Kidney epithelial cell (primary cell): ENCODE data around the gene KIF5B. TPM values are rescaled to one million over a fixed set of nuclear protein-coding genes. Genes with fewer than 3 reads are reported as not detected.

Experiments
- DNase-seq: peaks from one replicate; pipeline ENCODE4 v3.0.0-alpha.2; 2010; ENCODE audit warnings: low read depth
- H3K27me3 ChIP-seq: 2 replicates; pipeline ENCODE4 v1.6.0; 2011; ENCODE audit warnings: low read length; ENCODE audit not compliant: control insufficient read depth, insufficient read depth
- H3K36me3 ChIP-seq: 2 replicates; pipeline ENCODE4 v1.5.1; 2011; ENCODE audit warnings: low read length; ENCODE audit not compliant: control insufficient read depth, insufficient read depth
- H3K4me3 ChIP-seq: 2 replicates; pipeline ENCODE4 v1.5.1; 2011; ENCODE audit warnings: low read depth, mild to moderate bottlenecking, control low read depth, low read length
- CTCF ChIP-seq: IDR thresholded peaks from 2 replicates; pipeline ENCODE4 v1.5.1; 2011; ENCODE audit warnings: mild to moderate bottlenecking, moderate library complexity, low read length, control low read depth, inconsistent platforms; ENCODE audit not compliant: insufficient read depth, poor library complexity, severe bottlenecking
- total RNA-seq: library from RNA; depleted of rRNA; stranded (reverse); fragments of >200 nt; gene quantifications from 2 replicates; pipeline ENCODE4 v1.2.3, GENCODE V29; 2015

Gene KIF5B
- total RNA-seq, 1 donor from 2014 or later, result 147 TPM

GRCh38 chr10:32065856-32066255, 9.6 kb upstream of the KIF5B start:
- no peak for TF ChIP-seq CTCF
- no peaks in the 10 kb centered on the region for H3K27me3 ChIP-seq
- H3K4me3 ChIP-seq, result no peak overlapping the region
- no peak for DNase-seq
- H3K36me3 ChIP-seq, result no peaks in the 10 kb centered on the region

DNA sequence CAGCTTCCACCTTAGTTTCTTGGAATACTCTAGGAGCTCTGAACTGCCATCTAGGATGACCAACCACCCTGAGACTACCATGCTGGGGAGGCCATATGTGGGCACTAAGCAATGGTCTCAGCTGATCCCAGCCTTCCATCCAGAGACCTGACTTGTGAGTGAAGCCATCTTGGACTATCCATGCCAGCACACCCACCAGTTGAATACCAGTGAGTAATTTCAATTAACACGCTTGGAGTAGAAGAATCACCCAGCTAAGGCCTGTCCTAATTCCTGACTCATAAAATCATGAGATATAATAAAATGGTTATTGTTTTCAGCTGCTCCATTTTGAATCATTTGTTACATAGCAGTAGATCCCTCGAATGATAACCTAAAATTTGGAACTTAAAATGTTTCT, 5.2 kb upstream of the KIF5B start:
- no peak for TF ChIP-seq CTCF
- DNase-seq, result no peak
- H3K27me3 ChIP-seq, result no peaks in the 10 kb centered on the region
- H3K36me3 ChIP-seq, result no peaks in the 10 kb centered on the region
- no peak overlapping the region for H3K4me3 ChIP-seq

GRCh38 chr10:32060347-32060746, 4.1 kb upstream of the KIF5B start:
- Histone ChIP-seq H3K27me3 (no peaks in the 10 kb centered on the region), H3K4me3 (no peak overlapping the region), H3K36me3 (no peaks in the 10 kb centered on the region)
- no peak for DNase-seq
- TF ChIP-seq CTCF, result no peak

GRCh38 chr10:32059472-32059871, 3.2 kb upstream of the KIF5B start:
- no peak for DNase-seq
- H3K36me3 ChIP-seq, result no peaks in the 10 kb centered on the region
- H3K27me3 ChIP-seq, result no peaks in the 10 kb centered on the region
- no peak for TF ChIP-seq CTCF
- no peak overlapping the region for H3K4me3 ChIP-seq

GRCh38 chr10:32057036-32057372, 779 bp upstream of the KIF5B start:
- Histone ChIP-seq H3K4me3 (no peak overlapping the region), H3K36me3 (no peaks in the 10 kb centered on the region), H3K27me3 (no peaks in the 10 kb centered on the region)
- TF ChIP-seq CTCF, result no peak
- no peak for DNase-seq

- Histone ChIP-seq H3K36me3 (no peaks in the 10 kb centered on the region), H3K27me3 (no peaks in the 10 kb centered on the region), H3K4me3 (peak overlapping the region; percentile 89)
- TF ChIP-seq CTCF, result peak; percentile 6
- no peak for DNase-seq
These were observed 618 bp downstream of the KIF5B start for GRCh38 chr10:32055478-32056135.
